Karpas-422 (cell line): Measurements from ENCODE around the gene PITPNC1. TPM values are rescaled to one million over a fixed set of nuclear protein-coding genes. Genes with fewer than 3 reads are reported as not detected.
"Not testable (repeated sequence)": the region's sequence is repeated elsewhere in the genome, so short reads cannot be mapped to it uniquely, and the experiment has no call there.

Experiments
- DNase-seq: peaks from one replicate; pipeline ENCODE4 v3.0.0-alpha.2; 2015
- H2AFZ ChIP-seq: fragments of 200-600 bp; sonication (generic); 2 replicates; pipeline ENCODE4 v1.6.1; 2014; ENCODE audit warnings: antibody characterized with exemption, low read length, mixed read lengths
- H3K27ac ChIP-seq: fragments of 200-600 bp; sonication (generic); 2 replicates; pipeline ENCODE4 v1.5.1; 2014; ENCODE audit warnings: mild to moderate bottlenecking, low read length, moderate library complexity
- H3K27me3 ChIP-seq: fragments of 200-600 bp; sonication (generic); 2 replicates; pipeline ENCODE4 v1.6.1; 2014; ENCODE audit warnings: low read length, mixed read lengths
- H3K36me3 ChIP-seq: fragments of 200-600 bp; sonication (generic); 2 replicates; pipeline ENCODE4 v1.6.1; 2014; ENCODE audit warnings: low read length, mixed read lengths; ENCODE audit not compliant: insufficient read depth
- H3K4me1 ChIP-seq: fragments of 200-600 bp; sonication (generic); 2 replicates; pipeline ENCODE4 v1.6.1; 2014; ENCODE audit warnings: mild to moderate bottlenecking, low read length, mixed read lengths
- H3K4me2 ChIP-seq: fragments of 200-600 bp; sonication (generic); 2 replicates; pipeline ENCODE4 v1.6.1; 2014; ENCODE audit warnings: low read length, low read depth, mild to moderate bottlenecking; ENCODE audit not compliant: poor library complexity, severe bottlenecking
- H3K4me3 ChIP-seq: fragments of 200-600 bp; sonication (generic); 2 replicates; pipeline ENCODE4 v1.5.1; 2014; ENCODE audit warnings: mild to moderate bottlenecking, antibody characterized with exemption, low read length, mixed read lengths
- H3K79me2 ChIP-seq: fragments of 200-600 bp; sonication (generic); 2 replicates; pipeline ENCODE4 v1.6.1; 2014; ENCODE audit warnings: mild to moderate bottlenecking, low read length, mixed read lengths
- H3K9ac ChIP-seq: fragments of 200-600 bp; sonication (generic); 2 replicates; pipeline ENCODE4 v1.6.0; 2014; ENCODE audit warnings: low read length
- H3K9me2 ChIP-seq: fragments of 200-600 bp; sonication (generic), shearing (Covaris generic); replicated peaks from 2 replicates; pipeline ENCODE4 v1.6.0; 2014; ENCODE audit warnings: mild to moderate bottlenecking, low read length, moderate library complexity; ENCODE audit not compliant: insufficient read depth
- H3K9me3 ChIP-seq: fragments of 300-700, 200-600 bp; sonication (generic); 2 replicates; pipeline ENCODE4 v1.6.1; 2014; ENCODE audit warnings: low read length, mixed read lengths
- H4K20me1 ChIP-seq: fragments of 200-600 bp; sonication (generic); 2 replicates; pipeline ENCODE4 v1.6.1; 2014; ENCODE audit warnings: mild to moderate bottlenecking, antibody characterized with exemption, low read length, low read depth; ENCODE audit not compliant: insufficient read depth
- total RNA-seq: library from RNA; depleted of rRNA; stranded (reverse); fragments of >200 nt; shearing (Covaris generic); gene quantifications from 2 replicates; pipeline ENCODE4 v1.2.3, GENCODE V29; 2014; ENCODE audit warnings: low replicate concordance

Gene PITPNC1
- total RNA-seq, 1 experiment from 2014 or later = 3.8 TPM

DNA sequence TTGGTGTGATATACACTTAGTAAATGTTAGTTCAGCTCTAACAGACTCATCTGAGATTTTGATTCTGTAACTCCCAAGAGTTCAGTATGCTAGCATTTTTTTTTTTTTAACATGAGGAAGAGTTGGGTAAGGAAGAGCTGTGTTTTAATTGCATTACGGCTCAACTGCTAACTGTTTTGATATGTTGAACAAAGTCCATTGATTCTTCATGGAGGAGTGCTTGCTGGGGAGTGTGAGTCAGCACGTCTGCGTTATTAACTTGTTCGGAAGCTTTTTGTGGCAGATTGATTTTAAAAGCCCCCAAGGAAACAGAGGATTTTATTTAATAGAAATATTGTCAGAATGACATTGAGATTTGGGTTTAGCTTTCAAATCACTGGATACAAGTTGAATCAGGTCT, 45.8 kb downstream of the PITPNC1 start:
- H2AFZ ChIP-seq = no peak overlapping the region
- no peaks in the 10 kb centered on the region for H4K20me1 ChIP-seq
- no peak for DNase-seq
- H3K4me2 ChIP-seq = no peak overlapping the region
- no peak overlapping the region for H3K4me3 ChIP-seq
- H3K79me2 ChIP-seq = no peaks in the 10 kb centered on the region
- H3K27ac ChIP-seq = no peak overlapping the region
- H3K9ac ChIP-seq = no peak overlapping the region
- no peaks in the 10 kb centered on the region for H3K9me2 ChIP-seq
- no peaks in the 10 kb centered on the region for H3K9me3 ChIP-seq
- no peaks in the 10 kb centered on the region for H3K4me1 ChIP-seq
- no peaks in the 10 kb centered on the region for H3K36me3 ChIP-seq
- H3K27me3 ChIP-seq = no peaks in the 10 kb centered on the region

DNA sequence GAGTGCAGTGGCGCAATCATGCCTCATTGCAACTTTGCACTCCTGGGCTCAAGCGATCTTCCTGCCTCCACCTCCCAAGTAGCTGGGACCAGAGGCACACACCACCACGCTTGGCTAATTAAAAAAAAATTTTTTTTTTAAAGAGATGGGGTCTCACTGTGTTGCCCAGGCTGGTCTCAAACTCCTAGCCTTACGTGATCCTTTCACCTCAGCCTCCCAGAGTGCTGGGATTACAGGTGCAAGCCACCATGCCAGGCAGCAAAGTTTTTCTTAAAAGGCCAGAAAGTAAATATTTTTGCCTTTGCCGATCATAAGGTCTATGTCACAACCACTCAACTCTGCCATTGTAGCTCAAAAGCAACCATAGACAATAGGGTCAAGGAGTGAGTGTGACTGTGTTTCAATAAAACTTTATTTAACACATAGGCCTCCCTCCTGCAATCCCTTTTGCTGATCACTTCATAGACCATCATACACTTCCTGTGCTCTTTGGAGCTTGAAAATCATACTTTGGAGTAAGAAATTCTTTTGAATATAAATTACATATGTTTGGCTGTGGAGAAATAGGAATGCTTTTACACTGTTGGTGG, 48.6 kb downstream of the PITPNC1 start:
- no peaks in the 10 kb centered on the region for H3K27me3 ChIP-seq

DNA sequence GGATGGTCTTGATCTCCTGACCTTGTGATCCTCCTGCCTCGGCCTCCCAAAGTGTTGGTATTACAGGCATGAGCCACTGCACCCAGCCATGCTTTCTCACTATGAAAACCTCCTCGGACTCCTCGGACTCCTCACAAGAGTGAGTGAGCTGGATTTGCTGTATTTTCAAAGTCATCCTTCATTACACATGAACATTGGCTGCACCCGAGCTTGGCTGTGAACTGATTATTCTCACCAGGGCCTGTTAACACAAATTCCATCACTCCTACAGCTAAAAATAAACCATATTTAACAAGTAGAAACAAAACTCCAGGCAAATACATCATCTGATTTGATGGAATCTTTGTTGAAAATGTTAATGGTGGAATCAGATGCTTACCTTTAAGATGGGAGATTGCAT, 50.3 kb downstream of the PITPNC1 start:
- H3K4me3 ChIP-seq = no peak overlapping the region
- no peaks in the 10 kb centered on the region for H4K20me1 ChIP-seq
- H3K27me3 ChIP-seq = no peaks in the 10 kb centered on the region
- H3K4me2 ChIP-seq = no peak overlapping the region
- no peak overlapping the region for H3K27ac ChIP-seq
- H3K4me1 ChIP-seq = no peaks in the 10 kb centered on the region
- H3K9me3 ChIP-seq = no peaks in the 10 kb centered on the region
- no peaks in the 10 kb centered on the region for H3K79me2 ChIP-seq
- no peak overlapping the region for H3K9ac ChIP-seq
- H3K9me2 ChIP-seq = no peaks in the 10 kb centered on the region
- no peak overlapping the region for H2AFZ ChIP-seq
- DNase-seq = no peak
- no peaks in the 10 kb centered on the region for H3K36me3 ChIP-seq

More for the DNA sequence above, 48.6 kb downstream of the PITPNC1 start:
- Histone ChIP-seq H3K9me3 (no peaks in the 10 kb centered on the region), H3K4me1 (no peaks in the 10 kb centered on the region), H3K4me2 (no peak overlapping the region), H3K4me3 (no peak overlapping the region), H2AFZ (no peak overlapping the region), H3K27ac (no peak overlapping the region), H3K9me2 (no peaks in the 10 kb centered on the region), H4K20me1 (no peaks in the 10 kb centered on the region), H3K9ac (no peak overlapping the region), H3K36me3 (no peaks in the 10 kb centered on the region), H3K79me2 (no peaks in the 10 kb centered on the region)
- DNase-seq = no peak

DNA sequence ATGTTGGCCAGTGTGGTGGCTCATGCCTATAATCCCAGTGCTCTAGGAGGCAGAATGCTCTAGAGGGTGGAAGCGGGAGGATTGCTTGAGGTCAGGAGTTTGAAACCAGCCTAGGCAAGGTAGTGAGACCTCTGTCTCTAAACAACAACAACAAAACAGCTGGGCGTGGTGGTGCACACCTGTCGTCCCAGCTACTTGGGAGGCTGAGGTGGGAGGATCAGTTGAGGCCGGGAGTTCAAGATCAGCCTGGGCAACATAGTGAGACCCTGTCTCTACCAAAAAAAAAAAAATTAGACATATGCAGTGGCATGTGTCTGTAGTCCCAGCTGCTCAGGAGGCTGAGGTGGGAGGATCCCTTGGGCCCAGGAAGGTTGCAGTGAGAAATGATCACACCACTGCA, 53.4 kb downstream of the PITPNC1 start:
- not testable (repeated sequence) for H3K79me2 ChIP-seq, H2AFZ ChIP-seq, H3K4me3 ChIP-seq, H3K27me3 ChIP-seq, H3K9me3 ChIP-seq, H3K4me2 ChIP-seq, H3K4me1 ChIP-seq, DNase-seq, H3K36me3 ChIP-seq, H4K20me1 ChIP-seq, H3K9ac ChIP-seq, H3K27ac ChIP-seq, H3K9me2 ChIP-seq

DNA sequence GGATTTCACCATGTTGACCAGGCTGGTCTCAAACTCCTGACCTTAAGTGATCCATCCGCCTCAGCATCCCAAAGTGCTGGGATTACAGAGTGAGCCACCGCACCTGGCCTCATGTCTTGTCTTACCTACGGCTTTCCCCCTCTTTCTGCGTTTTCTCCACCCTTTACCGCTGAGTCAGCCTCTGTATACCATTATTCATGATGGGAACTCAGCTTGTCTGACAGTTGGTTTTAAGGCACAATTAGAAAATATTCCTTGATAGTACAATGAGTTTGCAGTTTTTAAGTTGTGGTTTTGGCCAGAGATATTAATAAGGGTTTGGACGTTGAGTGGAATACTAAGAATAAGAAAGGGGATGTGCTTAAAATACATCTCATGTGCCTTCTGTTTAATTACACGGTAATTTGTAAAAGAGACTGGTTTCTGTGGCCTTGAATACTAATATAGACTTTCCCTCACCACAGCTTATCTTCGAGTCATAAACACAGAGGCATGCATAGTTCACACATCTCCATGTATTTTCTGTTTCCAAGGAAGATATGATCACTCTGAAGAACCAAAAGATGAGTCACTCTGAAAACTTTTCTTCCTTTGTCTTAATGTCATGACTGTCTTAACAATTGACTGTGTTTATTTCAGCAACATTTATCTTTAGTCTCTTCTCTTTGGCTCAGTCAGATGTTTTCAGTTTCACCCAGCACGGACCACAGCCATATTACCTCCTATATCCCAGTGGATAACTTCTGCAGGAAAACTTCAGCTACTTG, 54.4 kb downstream of the PITPNC1 start:
- Histone ChIP-seq H3K79me2 (no peaks in the 10 kb centered on the region), H4K20me1 (no peaks in the 10 kb centered on the region), H3K4me2 (no peak overlapping the region), H3K9ac (no peak overlapping the region), H3K27me3 (no peaks in the 10 kb centered on the region), H2AFZ (no peak overlapping the region), H3K9me3 (no peaks in the 10 kb centered on the region), H3K4me1 (no peaks in the 10 kb centered on the region), H3K36me3 (no peaks in the 10 kb centered on the region), H3K27ac (no peak overlapping the region), H3K9me2 (no peaks in the 10 kb centered on the region), H3K4me3 (no peak overlapping the region)
- no peak for DNase-seq

DNA sequence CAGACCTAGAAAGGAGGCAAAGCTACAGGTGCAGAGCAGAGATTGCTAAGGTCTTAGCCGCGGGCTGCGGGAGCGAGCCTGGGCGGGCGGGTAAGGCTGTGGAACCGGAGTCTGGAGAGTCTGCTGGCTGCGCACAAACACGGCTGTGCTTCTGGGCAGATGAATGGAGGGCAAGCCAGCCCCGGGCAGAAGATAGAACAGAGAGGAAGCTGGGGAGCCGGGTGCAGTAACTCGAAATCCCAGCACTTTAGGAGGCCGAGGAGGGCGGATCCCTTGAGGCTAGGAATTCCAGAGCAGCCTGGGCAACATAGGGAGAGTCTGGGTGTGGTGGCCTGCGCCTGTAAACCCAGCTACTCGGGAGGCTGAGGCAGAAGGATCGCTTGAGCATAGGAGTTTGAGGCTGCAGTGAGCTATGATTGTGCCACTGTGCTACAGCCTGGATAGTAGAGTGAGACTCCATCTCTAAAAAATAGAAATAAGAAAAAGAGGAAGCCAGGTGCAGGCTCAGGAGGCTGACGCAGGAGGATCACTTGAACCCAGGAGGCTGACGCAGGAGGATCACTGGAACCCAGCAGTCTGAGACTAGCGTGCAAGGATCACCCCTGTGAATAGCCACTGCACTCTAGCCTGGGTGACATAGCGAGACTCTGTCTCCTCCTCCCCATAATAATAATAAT, 56.3 kb downstream of the PITPNC1 start:
- Histone ChIP-seq H3K4me2 (no peak overlapping the region), H3K9ac (no peak overlapping the region), H3K4me3 (no peak overlapping the region), H3K9me2 (no peaks in the 10 kb centered on the region), H3K79me2 (no peaks in the 10 kb centered on the region), H4K20me1 (no peaks in the 10 kb centered on the region), H3K27ac (no peak overlapping the region), H2AFZ (no peak overlapping the region), H3K36me3 (no peaks in the 10 kb centered on the region), H3K4me1 (no peaks in the 10 kb centered on the region), H3K9me3 (no peaks in the 10 kb centered on the region), H3K27me3 (no peaks in the 10 kb centered on the region)
- DNase-seq = no peak

DNA sequence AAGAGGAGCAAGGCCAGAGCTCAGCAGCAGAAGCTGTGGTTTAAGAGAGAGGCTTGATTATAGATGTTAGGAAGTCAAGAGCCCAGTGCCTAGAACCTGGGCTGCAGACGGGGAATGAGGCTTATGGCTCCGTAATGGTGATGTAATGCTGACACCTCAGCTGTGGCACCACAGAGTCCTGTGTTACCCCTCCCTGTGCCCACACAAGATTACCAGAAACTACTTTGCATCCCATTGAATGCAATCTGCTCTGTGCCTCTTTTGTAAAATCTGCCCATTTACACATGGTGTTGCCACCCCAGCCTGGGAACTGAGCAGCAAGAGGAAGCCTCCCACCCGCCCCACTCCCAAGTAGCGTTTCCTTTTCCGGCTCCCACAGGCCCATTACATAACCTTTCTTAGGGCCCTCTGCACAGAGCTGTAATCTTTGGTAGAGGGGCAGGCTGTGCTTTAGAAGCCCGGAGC, 57.0 kb downstream of the PITPNC1 start:
- Histone ChIP-seq H3K9ac (no peak overlapping the region), H3K4me2 (no peak overlapping the region), H3K9me2 (no peaks in the 10 kb centered on the region), H4K20me1 (no peaks in the 10 kb centered on the region; the same call in 1 of the 2 replicates), H3K27ac (no peak overlapping the region), H3K79me2 (no peaks in the 10 kb centered on the region), H3K9me3 (no peaks in the 10 kb centered on the region), H3K27me3 (no peaks in the 10 kb centered on the region), H3K4me3 (no peak overlapping the region), H2AFZ (no peak overlapping the region), H3K36me3 (no peaks in the 10 kb centered on the region), H3K4me1 (no peaks in the 10 kb centered on the region)
- DNase-seq = no peak

DNA sequence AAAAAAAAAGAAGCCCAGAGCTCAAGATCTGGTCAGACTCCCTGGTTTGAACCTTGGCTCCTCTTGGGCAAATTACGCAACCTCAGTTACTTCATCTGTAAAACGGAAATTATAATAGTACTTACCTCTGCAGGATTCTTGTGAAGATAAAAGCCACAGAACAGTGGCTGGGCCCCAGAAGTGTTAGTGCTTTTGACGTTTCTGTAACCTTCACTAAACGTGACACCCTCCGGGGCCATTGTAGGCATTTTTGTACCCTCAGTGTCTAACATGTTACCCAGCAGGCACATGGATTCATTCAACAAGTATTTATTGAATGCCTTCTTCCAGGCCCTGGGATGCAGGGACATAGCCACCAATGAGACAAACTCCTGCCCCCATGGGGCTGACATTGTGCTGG, 58.0 kb downstream of the PITPNC1 start:
- Histone ChIP-seq H3K9ac (no peak overlapping the region), H3K4me1 (no peaks in the 10 kb centered on the region), H3K27me3 (no peaks in the 10 kb centered on the region), H3K4me2 (no peak overlapping the region), H3K9me2 (no peaks in the 10 kb centered on the region), H3K9me3 (no peaks in the 10 kb centered on the region), H2AFZ (no peak overlapping the region), H3K4me3 (no peak overlapping the region), H3K27ac (no peak overlapping the region), H3K36me3 (no peaks in the 10 kb centered on the region), H4K20me1 (no peaks in the 10 kb centered on the region; the same call in 1 of the 2 replicates), H3K79me2 (no peaks in the 10 kb centered on the region)
- no peak for DNase-seq
